CD4-positive, alpha-beta T cell (primary cell): ENCODE data around the gene PTPRN2. TPM values are rescaled to one million over a fixed set of nuclear protein-coding genes. Genes with fewer than 3 reads are reported as not detected.
A peak's percentile ranks its signal among the peaks of the same experiment; 100 is the strongest.

ENCODE experiments used
- ATAC-seq: fragments of 200-7000 bp; cut with Tn5 transposase; one replicate; pipeline ENCODE4 v1.10.0; 2022; ENCODE audit warnings: mild to moderate bottlenecking; ENCODE audit not compliant: poor library complexity
- CTCF ChIA-PET: fragments of 350-600 bp; sonication (Branson Sonifier 250); formaldehyde crosslinking; loops from one replicate; lab custom pipeline; 2021; ENCODE audit warnings: antibody characterized with exemption, inconsistent platforms; lab: Charles Lee
- POLR2A ChIA-PET: fragments of 350-600 bp; sonication (Branson Sonifier 250); formaldehyde crosslinking; loops from one replicate; lab custom pipeline; 2021; ENCODE audit warnings: antibody characterized with exemption, inconsistent platforms; lab: Charles Lee
- DNase-seq, 14 experiments: peaks; one replicate each; pipeline ENCODE4 v3.0.0-alpha.2; 2013 to 2020; ENCODE audit warnings: mixed read lengths in 2 of 14
- H3K27ac ChIP-seq, 2 donors: one replicate each; pipeline versions ENCODE4 v1.5.1 to v1.7.0; 2013; ENCODE audit warnings: low read length in 2 of 2, low read depth in 1 of 2, mild to moderate bottlenecking in 1 of 2
- H3K27me3 ChIP-seq, 2 experiments: 1 replicate in 1 of 2; 2 replicates in 1 of 2; pipeline versions ENCODE4 v1.6.1 to v1.7.0; 2013; ENCODE audit warnings: low read length in 2 of 2, control low read depth in 1 of 2, mild to moderate bottlenecking in 1 of 2, moderate library complexity in 1 of 2; ENCODE audit not compliant: insufficient read depth in 2 of 2, control insufficient read depth in 1 of 2
- H3K36me3 ChIP-seq: one replicate; pipeline ENCODE4 v1.6.1; 2013; ENCODE audit warnings: low read length, control low read depth; ENCODE audit not compliant: insufficient read depth
- H3K4me1 ChIP-seq: one replicate; pipeline ENCODE4 v1.6.1; 2013; ENCODE audit warnings: low read length, control low read depth; ENCODE audit not compliant: insufficient read depth
- H3K4me3 ChIP-seq: one replicate; pipeline ENCODE4 v1.5.1; 2013; ENCODE audit warnings: mild to moderate bottlenecking, low read length, moderate library complexity
- H3K9me3 ChIP-seq, 2 experiments: 1 replicate in 1 of 2; 2 replicates in 1 of 2; pipeline versions ENCODE4 v1.6.1 to v1.7.0; 2013; ENCODE audit warnings: low read length in 2 of 2, mild to moderate bottlenecking in 2 of 2, control low read depth in 1 of 2, moderate library complexity in 1 of 2; ENCODE audit not compliant: control insufficient read depth in 1 of 2, insufficient read depth in 1 of 2
- H3K27ac Mint-ChIP-seq: one replicate; pipeline ENCODE4 v1.8.0; 2020; ENCODE audit warnings: mixed read lengths
- H3K27me3 Mint-ChIP-seq: one replicate; pipeline ENCODE4 v1.8.0; 2021; ENCODE audit warnings: mixed read lengths
- H3K36me3 Mint-ChIP-seq: one replicate; pipeline ENCODE4 v1.8.0; 2021; ENCODE audit warnings: low read depth, mixed read lengths
- H3K4me1 Mint-ChIP-seq: one replicate; pipeline ENCODE4 v1.8.0; 2021; ENCODE audit warnings: low read depth, mixed read lengths
- H3K4me3 Mint-ChIP-seq: one replicate; pipeline ENCODE4 v1.8.0; 2020; ENCODE audit warnings: mild to moderate bottlenecking, mixed read lengths
- H3K9me3 Mint-ChIP-seq: one replicate; pipeline ENCODE4 v1.8.0; 2020; ENCODE audit warnings: mixed read lengths
- CTCF ChIP-seq: fragments of 200-600 bp; IDR thresholded peaks from one replicate; pipeline ENCODE4 v1.8.0; 2022; ENCODE audit warnings: antibody characterized with exemption, mild to moderate bottlenecking
- intact Hi-C, 2 experiments: fragments of 100-400 bp; cut with DNase I in 1 of 2; cut with micrococcal nuclease in 1 of 2; formaldehyde crosslinking; loops; one replicate each; pipeline versions ENCODE4 v1.15.1 to v1.9.0; 2023 to 2025; cut with DNase I, micrococcal nuclease
- total RNA-seq, 174 experiments: library from RNA in 2 of 174; stranded (reverse) in 2 of 174; gene quantifications; one replicate each; pipeline ENCODE4 v1.2.3 and lab custom pipeline; 2021 to 2026

PTPRN2 gene
- total RNA-seq, 2 experiments from 2014 or later: 0.34 to 0.44 TPM

DNA sequence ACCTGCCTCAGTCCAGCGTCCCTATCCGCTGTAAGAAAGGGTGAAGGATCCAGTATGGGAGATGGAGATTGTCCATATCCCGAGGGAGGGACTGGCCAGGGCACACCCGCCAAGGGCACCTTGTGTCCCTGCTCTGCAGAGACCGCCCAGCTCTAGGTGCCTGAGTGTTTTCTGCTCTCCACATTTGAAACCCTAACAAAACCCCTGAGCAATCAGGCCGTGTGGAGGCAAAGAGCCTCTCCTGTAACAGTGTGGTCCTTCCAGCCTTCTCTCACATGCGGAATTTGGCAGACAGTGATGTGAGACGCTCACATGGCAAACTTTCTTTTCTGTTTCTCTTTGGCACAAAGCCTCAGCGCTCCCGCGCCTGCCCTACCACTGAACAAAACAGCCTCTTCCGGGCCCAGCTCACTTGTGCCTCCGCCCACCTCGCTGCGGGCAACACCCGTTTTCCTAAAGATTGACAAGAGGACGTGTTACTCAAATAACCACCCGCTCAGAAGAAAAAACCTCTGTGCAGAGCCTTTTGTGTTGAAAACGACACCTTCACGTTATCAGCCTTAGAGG is 736.0 kb downstream of the PTPRN2 start:
- H3K4me3 ChIP-seq: peak overlapping the region; percentile 41
- H3K36me3 ChIP-seq: no peaks in the 10 kb centered on the region
- Mint-ChIP-seq H3K4me1 (peaks cover 12% of the 10 kb centered on the region), H3K9me3 (no peaks in the 10 kb centered on the region), H3K27ac (peak overlapping the region; percentile 88), H3K27me3 (no peaks in the 10 kb centered on the region), H3K4me3 (peak overlapping the region; percentile 57), H3K36me3 (no peaks in the 10 kb centered on the region)
- TF ChIP-seq CTCF: no peak
- no peaks in the 10 kb centered on the region for H3K27me3 ChIP-seq
- ChIA-PET POLR2A (interaction anchor here (1.0 to 2.5 kb wide), 8 partner anchors 15 to 239 kb away, joined by 3 to 30 read pairs (median 5); no protein-coding TSS in a partner anchor), CTCF (no interaction called here)
- ATAC-seq (peak; percentile 98), DNase-seq (peak; percentile 58 to 84 (median 76))
- H3K9me3 ChIP-seq: peaks cover 0 to 16% of the 10 kb centered on the region in 2 experiments
- peaks cover 13% of the 10 kb centered on the region for H3K4me1 ChIP-seq
- peak overlapping the region; percentile 51 to 64 for H3K27ac ChIP-seq
- intact Hi-C loops: no loop called here

GRCh38 chr7:157850481-157851444 is 736.9 kb downstream of the PTPRN2 start:
- POLR2A ChIA-PET: interaction anchor here (1.0 to 2.5 kb wide), 8 partner anchors 15 to 238 kb away, joined by 3 to 30 read pairs (median 6); no protein-coding TSS in a partner anchor
- H3K9me3 ChIP-seq: peaks cover 0 to 16% of the 10 kb centered on the region in 2 experiments
- peaks cover 12% of the 10 kb centered on the region for H3K4me1 Mint-ChIP-seq
- peak overlapping the region; percentile 41 for H3K4me3 ChIP-seq
- peak overlapping the region; percentile 88 for H3K27ac Mint-ChIP-seq
- H3K27ac ChIP-seq: peak overlapping the region; percentile 51 to 64
- no peak for DNase-seq
- H3K36me3 Mint-ChIP-seq: no peaks in the 10 kb centered on the region
- intact Hi-C loops: no loop called here
- ATAC-seq: no peak
- H3K27me3 ChIP-seq: no peaks in the 10 kb centered on the region
- H3K4me3 Mint-ChIP-seq: no peak overlapping the region
- H3K4me1 ChIP-seq: peaks cover 13% of the 10 kb centered on the region
- CTCF ChIA-PET: no interaction called here
- H3K36me3 ChIP-seq: no peaks in the 10 kb centered on the region
- no peaks in the 10 kb centered on the region for H3K9me3 Mint-ChIP-seq
- TF ChIP-seq CTCF: no peak
- H3K27me3 Mint-ChIP-seq: no peaks in the 10 kb centered on the region

- Histone ChIP-seq H3K9me3 (peaks cover 0 to 16% of the 10 kb centered on the region in 2 experiments), H3K4me3 (no peak overlapping the region), H3K36me3 (no peaks in the 10 kb centered on the region), H3K4me1 (peaks cover 20% of the 10 kb centered on the region), H3K27me3 (no peaks in the 10 kb centered on the region), H3K27ac (no peak overlapping the region)
- no peak for TF ChIP-seq CTCF
- no peak overlapping the region for H3K27ac Mint-ChIP-seq
- H3K27me3 Mint-ChIP-seq: no peaks in the 10 kb centered on the region
- ChIA-PET POLR2A (interaction anchor here (1.9 kb wide), 1 partner anchor 22 kb away, joined by 6 read pairs; no protein-coding TSS in a partner anchor), CTCF (no interaction called here)
- H3K4me1 Mint-ChIP-seq: peaks cover 12% of the 10 kb centered on the region
- no peak for DNase-seq
- no peak for ATAC-seq
- no peak overlapping the region for H3K4me3 Mint-ChIP-seq
- intact Hi-C loops: no loop called here
- no peaks in the 10 kb centered on the region for H3K9me3 Mint-ChIP-seq
- no peaks in the 10 kb centered on the region for H3K36me3 Mint-ChIP-seq
Measured at GRCh38 chr7:157849726-157850125, 737.9 kb downstream of the PTPRN2 start.
